GM19438 (cell line): ENCODE results near the gene NSMF.
"Not testable (repeated sequence)": the region's sequence is repeated elsewhere in the genome, so short reads cannot be mapped to it uniquely, and the experiment has no call there.

Experiments
- ATAC-seq: cut with Tn5 transposase; IDR thresholded peaks from one replicate; pipeline ENCODE4 v1.9.1; 2021; ENCODE audit warnings: low read depth; ENCODE audit not compliant: unreplicated experiment

Gene NSMF

DNA sequence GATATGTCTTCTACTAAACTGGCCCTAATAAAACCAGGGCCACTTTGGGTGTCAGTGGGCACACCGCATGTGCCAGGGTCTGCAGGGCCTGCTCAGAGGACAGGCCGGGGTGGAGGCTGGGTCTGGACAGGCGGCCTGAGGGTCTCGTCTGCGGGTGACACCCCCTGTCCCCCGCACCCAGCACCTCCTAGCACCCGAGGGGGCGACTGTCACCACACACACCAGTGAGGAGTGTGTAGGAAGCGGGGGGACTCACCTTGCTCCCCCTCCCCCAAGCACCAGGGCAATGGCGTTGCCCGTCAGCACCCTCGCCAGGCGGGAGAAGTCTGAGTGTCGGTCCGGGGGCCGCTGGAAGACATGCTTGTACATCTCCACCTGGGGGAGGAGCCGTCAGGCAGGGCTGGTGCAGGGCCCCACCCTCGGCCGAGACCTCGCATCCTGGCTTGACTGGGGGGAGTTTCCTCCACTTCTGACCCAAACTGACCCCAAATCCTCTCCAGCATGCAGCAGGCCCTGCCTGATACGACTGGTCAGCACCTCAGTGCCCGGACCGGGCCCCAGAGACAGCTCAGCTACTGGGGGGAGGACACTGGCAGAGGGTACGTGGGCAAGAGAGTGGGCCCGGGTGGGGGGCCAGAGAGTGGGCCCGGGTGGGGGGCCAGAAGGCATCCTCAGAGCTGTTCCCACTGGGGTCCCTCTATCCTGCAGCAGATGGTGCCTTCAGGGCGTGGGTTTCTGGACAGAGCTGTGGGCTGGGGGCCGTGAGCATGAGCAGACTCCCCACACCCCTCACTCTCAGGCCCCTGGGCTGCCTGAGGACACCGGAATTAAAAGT lies 18.9 kb upstream of the NSMF start:
- no peak for ATAC-seq

DNA sequence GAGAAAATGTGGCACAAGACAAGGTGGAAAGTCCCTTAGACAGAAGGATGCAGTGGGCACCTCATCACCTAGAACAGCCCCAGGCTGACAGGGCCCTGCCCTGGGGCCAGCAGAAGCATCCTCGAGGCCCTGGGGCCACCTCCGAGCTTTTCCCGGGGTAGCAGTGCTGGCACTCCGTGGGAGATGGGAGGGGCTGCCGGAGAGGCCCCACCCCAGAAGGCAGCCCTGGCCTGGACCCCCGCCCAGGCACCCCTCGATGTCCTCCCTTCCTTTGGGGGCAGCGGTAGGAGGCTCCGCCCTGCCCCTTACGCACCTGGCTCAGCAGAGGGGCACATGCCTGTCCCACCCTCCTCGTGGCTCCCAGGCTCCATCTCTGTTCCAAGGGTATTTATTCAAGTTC lies 17.7 kb upstream of the NSMF start:
- no peak for ATAC-seq

DNA sequence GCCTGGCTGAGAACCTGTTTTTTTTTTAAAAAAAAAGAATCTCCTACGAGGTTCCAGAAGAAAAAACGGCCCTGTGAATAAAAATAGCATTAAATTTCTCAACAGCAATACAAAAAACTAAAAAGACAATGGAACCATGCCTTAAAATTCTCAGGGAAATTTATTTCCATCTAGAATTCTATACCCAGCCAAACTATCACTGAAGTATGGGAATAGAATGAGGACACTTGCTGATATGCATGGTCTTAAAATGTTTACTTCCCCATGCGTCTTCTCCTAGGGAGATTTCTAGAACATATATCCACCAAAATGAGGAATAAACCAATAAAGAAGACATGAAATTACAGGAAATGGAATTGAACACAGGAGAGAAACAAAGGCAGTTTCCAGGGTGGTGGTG lies 16.5 kb upstream of the NSMF start:
- no peak for ATAC-seq

DNA sequence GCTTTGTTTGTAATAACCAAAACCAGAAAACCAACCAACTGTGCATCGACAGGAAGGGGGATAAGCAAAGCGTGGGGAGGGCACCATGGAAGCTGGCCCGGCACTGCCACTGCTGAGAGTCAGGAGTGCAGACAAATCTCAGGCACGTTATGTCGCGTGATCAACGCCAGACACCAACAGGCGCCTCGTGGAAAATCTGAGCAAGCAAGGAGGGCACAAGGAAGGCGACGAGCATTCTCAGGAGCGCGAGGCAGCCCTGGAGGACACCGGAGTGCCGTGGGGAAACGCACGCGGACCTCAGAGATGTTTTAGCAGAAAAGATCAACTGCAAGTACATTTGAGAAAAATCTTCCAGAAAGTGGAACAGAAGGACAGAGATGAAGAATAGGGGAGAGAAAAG lies 15.1 kb upstream of the NSMF start:
- ATAC-seq, result no peak

DNA sequence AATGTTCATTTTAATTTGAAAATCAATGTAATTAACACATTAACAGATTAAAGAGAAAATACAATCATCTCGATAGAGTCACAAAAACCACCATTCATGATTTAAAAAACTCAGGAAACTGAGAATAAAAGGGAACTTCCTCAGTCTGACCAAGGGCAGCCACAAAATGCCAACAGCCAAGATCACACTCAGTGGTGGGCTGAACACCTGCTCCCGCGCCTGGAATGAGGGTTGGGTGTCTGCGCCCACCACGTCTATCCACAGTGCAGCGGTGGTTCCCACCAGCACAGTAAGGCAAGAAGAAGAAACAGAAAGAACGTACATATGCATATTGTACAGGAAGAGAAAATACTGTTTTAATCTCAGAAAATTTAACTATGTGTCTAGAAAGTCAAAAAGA lies 11.7 kb upstream of the NSMF start:
- ATAC-seq, result no peak

DNA sequence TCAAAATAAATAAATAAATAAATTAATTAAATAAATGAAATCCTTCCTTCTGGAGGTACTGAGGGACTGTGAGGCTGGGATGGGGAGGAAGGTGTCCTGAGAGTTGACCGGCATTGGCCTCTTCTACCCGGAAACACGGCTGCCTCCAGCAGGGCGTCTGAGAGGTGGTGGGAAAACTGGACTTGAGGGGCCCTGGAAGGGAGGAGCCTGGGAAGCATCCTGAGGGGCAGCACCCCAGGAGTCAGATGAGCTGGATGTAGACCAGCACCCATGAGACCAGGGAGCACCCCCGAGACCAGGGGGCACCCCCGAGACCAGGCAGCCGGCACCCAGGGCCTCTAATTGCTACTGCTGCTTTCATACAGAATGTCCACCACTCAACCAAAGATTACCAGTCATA lies 8.8 kb upstream of the NSMF start:
- ATAC-seq, result no peak

DNA sequence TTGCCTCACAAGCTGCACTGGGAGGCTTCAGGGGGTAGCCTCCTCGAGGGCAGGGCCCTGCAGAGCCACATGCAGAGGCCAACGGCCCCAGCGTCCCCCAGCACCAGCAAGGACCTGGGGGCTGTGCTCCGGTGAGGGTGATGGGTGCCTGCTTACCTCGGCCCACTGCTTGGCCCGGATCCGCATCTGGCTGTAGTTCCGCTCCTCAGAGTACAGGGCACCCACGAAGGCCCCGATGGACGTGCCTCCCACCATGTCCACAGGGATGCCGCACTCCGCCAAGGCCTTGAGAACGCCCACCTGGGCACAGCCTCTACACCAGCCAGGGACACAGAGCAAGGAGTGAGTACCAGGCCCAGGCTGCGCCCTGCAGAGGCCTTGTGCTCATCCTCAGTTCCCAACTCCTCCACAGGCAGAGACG lies 8.0 kb upstream of the NSMF start:
- ATAC-seq, result no peak

DNA sequence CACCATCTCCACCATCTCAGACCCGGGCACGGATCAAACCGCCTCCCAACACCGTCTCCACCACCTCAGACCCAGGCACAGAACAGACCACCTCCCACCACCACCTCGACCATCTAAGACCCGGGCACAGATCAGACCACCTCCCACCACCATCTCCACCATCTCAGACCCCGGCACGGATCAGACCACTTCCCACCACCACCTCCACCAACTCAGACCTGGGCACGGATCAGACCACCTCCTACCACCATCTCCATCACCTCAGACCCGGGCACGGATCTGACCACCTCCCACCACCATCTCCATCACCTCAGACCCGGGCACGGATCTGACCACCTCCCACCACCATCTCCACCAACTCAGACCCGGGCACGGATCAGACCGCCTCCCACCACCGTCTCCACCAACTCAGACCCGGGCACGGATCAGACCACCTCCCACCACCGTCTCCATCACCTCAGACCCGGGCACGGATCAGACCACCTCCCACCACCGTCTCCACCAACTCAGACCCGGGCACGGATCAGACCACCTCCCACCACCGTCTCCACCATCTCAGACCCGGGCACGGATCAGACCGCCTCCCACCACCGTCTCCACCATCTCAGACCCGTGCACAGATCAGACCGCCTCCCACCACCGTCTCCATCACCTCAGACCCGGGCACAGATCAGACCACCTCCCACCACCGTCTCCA lies 7.4 kb upstream of the NSMF start:
- ATAC-seq, result not testable (repeated sequence)

DNA sequence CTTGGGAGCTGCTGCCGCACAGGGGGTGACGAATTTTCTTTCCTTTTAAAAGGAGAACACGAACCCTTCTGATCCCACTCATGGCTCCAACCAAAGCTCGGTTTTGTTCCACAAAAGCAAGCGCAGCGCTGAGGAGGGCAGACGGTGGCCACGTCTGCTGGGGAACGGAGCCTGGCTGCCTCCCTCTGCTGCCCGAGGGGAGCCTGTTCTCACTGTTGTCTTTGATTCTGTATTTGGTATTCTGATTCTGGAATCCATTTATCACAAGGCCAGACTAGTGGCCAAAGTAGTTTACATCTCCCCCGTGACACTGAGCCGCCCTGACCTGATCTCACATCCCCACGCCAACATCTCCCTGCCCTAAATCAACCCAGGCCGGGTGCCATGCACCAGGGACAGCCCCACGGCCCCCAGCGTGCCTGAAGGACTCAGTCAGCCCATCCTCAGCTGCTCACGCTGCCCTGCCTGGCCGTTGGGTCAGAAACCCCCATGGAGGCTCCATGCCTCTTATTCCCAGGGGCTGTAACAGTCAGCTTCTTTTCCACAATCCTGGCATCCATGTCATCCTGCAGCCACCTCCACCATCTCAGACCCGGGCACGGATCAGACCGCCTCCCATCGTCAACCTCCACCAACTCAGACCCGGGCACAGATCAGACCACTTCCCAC lies 6.7 kb upstream of the NSMF start:
- ATAC-seq, result no peak

DNA sequence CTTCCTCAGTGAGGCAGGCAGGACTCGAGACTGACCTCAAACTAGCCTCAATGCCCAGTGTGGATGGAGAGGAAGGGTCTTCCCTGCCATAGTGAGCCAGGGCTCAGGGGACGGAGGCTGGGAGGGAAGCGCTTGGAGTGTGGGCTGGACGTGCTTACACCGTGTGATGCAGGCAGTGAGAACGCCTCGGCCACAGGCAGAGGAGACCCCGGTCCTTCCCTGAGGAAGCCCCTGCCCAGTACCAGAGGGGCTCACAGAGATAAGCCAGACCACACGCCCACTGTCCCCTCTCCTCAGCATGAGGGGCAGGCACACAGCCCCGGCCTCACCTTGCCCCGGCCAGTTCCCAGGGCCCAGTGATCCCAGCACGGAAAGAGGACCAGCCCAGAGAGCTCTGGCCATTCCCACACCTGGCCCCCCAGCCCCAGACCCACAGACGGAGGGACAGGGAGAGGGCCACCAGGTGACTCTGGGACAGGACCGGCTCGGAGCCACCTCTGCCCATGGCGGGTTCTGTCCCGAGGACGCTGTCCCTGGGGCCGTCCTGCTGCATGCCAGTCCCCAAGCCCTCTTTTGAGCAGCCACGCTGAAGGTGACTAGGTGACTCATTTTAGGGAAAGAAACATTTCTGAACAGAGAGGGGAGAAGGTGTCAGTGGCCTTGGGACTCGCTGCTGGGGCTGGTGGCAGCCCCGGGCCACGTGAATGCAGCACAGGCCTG lies 6.0 kb upstream of the NSMF start:
- ATAC-seq, result no peak

DNA sequence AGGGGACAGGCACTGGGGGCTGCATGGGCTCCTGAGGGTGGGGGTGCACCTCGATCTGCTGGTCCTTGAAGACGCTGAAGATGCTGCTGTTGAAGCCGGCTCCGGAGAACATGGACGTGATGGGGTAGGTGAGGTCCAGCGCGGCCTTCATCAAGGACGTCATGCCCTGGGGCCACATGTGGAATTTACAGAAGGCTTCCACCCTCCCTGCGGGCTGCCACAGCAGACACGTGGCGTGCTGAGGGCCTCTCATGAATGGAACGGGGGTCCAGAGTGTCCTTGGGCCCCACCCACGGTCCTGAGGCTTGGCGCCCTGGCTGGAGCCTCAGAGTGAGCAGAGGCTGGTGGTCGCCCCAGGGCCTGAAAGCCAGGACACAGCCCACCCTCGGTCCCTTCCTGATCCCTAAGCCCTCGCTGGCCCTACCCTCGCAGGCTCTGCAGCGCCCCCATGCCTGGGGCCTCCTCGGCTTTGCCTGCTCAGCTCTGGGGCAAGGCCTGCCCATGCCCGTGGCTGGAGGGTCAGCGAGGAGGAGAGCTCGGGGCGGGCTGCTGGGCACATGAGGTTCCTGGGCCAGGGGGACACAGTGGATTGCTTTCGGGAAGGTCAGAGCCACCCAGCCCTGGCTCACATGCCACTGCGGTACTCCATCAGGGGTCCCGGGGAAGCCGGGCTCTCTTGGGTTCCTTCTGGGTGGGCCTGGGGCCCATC lies 5.3 kb upstream of the NSMF start:
- ATAC-seq, result no peak

DNA sequence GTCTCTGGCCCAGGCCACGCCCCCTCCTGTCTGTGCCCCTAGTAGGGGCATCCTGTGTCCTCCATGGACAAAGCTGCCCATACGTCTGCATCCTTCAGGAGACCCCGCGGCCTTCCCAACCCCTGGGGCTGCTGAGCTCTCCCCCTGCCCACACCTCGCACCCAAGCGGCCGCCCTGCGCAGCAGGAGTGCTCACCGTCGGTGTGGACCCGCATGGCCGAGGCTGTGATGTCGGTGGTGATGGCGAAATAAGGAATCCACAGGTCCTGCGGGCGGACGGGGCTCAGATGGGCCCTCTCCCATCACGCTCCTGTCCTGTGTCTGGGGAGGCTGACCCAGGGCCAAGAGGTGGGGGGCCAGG lies 4.8 kb upstream of the NSMF start:
- ATAC-seq, result no peak

DNA sequence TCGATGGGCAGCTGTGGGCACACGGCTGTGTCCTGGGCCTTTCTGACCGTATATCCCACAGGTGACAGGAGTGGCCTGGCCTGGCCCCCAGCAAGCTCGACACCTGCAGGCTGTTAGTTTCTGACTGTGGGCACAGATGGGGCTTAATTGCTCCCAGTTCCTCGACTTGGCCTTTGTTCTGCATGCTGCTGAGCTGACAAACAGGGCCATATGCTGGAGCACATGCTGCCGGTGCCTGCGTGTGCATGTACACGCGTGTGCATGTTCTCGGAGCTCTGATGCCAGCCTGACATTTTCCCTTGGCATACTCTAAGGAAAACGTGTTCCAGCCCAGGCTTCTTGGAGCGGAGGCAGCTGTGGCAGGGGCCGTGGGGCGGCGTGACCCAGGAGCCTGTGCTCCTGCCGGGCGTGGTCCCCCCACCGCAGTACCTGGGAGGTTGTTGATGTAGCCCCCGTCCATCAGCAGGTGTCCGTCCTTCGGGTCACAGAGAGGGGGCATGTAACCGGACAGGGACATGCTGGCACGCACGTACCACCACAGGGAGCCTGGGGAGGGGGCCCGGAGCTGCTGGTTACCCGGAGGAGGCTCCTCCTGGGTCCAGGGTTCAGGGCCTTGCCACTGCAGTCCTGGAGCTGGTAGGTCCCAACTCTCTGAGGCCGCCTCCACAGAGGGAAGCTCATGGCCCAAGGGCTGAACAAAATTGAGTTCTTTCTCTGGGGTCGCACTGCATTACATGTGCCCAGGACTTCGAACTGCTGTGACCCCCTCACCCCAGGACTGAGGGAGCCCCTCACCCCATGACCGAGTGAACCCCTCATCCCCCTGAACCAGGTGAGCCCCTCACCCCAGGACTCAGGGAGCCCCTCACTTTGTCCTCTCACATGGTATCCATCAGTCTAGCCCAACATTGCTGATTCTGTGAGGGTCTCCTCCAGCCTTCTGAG lies 4.1 kb upstream of the NSMF start:
- ATAC-seq, result no peak

DNA sequence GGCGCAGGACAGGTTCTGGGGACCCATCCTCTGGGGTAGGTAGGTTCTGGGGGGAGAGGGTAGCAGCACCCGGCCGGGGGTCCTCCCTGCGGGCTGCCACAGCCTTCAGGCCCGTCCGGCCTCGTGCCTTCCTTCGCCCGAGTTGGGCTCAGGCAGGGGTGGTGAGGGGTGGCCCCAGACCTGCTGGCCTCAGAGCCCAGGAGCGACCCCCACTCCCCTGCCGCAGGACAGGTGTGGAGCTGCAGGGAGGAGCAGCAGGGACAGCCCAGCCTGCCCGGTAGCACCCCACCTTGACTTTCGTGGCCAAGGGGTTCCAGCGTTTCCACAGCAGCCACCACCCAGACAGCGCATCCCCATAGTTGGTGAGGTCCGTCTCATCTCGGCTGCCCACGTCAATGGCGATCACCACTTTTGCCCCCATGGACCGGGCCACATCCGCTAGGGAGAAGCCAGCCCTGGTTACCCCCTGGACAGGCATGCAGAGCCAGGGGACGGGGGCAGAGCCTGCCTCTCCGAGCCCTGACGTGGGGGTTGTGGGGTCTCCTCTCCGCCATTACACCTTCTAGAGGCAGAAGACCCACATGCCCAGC lies 3.4 kb upstream of the NSMF start:
- ATAC-seq, result no peak

DNA sequence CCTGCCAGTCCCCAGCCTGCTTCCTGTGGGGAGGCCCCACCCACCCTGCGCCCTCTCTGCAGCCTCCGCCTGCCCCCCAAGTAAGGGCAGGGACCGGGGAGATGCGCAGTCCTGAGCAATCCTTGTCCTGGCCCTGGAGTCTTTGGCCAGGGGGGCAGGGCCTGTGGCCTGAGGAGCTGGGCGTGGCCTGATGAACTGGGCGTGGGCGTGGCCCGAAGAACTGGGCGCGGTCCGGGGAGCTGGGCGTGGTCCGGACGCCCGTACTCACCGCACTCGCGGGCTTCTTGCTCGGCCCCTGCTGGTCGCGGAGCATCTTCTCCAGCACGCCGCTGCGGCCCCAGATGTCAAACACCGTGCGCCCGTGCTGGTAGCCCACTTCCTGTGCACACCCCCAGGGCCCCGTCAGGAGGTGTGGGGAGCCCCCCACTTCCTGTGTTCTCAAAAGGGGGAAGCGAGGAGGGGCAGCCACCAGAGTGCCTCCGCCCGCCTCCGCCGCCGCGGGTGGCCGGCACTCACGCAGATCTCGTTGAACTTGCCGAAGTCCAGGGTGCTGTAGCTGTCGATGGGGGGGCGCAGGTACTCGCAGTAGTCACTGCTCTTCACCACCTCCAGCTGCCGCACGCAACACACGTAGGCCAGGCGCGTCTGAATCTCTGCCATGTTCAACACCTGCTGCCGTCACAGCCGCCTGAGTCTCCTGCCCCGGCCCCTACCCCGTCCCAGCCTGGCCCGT lies 2.7 kb upstream of the NSMF start:
- ATAC-seq, result peak; percentile 63

DNA sequence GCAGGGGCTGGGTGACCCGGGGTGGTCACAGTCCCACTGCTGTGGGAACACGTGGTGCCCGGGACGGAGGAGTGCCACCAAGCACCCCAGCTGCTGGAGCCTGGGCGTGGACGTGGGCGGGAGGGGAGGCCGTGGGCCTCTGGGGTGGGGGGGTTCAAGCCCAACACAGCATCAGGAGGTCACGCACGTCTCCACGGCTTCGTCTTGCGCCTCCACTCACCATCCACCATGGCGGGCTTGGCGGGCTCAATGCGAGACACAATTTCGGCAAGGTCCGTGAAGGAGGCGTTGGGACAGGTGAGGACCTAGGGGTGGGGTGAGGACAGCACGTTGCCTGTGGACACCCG lies 2.2 kb upstream of the NSMF start:
- no peak for ATAC-seq

DNA sequence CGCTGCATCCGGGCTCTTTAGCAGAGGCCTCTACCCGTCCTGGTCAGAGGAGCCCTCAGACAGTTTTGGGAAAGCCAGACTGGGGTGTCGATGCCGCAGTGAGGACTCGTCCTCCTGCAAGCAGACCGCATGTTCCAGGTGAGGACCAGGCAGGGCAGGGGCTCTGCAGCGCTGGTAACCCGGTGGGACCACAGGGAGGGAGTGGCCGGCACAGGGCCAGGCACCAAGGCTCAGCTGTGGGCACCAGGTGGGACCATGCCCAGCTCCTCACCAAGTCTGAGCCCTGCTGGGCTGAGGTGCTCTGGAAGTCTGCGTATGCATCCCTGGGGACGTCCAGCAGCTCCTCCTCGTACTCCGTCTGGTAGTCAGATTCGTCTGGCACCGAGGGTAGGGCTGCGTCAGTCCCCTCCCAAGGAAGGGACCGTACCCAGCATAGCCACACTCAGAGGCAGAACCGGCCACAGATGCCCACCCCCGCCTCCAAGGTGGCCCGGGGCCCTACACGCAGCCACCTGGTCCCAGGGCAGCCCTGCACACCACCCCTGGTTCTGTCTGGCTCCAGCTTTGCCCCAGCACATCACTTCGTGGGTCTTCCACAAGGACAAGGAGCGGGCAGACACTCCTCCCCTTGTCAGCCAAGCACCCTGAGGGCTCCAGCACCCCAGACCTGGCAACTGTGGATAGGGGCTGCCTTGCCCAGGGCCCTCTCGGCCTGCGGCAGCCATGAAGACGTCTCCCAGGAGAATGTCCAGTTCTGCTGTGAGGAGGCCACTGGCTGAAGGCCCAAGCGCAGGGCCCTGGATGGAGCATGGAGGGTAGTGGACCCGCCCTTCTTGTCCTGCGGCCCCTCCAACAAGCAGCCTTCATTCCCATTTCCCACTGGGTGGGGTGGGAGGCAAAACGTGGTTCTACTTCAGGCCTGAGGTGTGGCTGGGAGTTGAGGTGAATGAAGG lies 1.5 kb upstream of the NSMF start:
- no peak for ATAC-seq
